KMS-11 (cell line): ENCODE results near the gene PPAT.

Experiments
- H2AFZ ChIP-seq: fragments of 200-600 bp; sonication (generic); 2 replicates; pipeline ENCODE4 v1.6.1; 2016; ENCODE audit warnings: antibody characterized with exemption, mixed run types, low read depth
- H3K27ac ChIP-seq: fragments of 200-600 bp; sonication (generic); 2 replicates; pipeline ENCODE4 v1.6.1; 2016; ENCODE audit warnings: mild to moderate bottlenecking, mixed run types
- H3K27me3 ChIP-seq: fragments of 200-600 bp; sonication (generic); 2 replicates; pipeline ENCODE4 v1.6.1; 2017; ENCODE audit warnings: mild to moderate bottlenecking, low read depth, mixed run types, moderate library complexity; ENCODE audit not compliant: insufficient read depth
- H3K36me3 ChIP-seq: fragments of 200-600 bp; sonication (generic); 2 replicates; pipeline ENCODE4 v1.6.1; 2017; ENCODE audit warnings: mild to moderate bottlenecking, mixed run types; ENCODE audit not compliant: insufficient read depth
- H3K4me1 ChIP-seq: fragments of 200-600 bp; sonication (generic); 2 replicates; pipeline ENCODE4 v1.6.1; 2016; ENCODE audit warnings: mild to moderate bottlenecking, low read depth, mixed run types; ENCODE audit not compliant: poor library complexity, severe bottlenecking
- H3K4me2 ChIP-seq: fragments of 200-600 bp; sonication (generic); 2 replicates; pipeline ENCODE4 v1.7.0; 2016; ENCODE audit warnings: mild to moderate bottlenecking, mixed run types
- H3K4me3 ChIP-seq: fragments of 200-600 bp; sonication (generic); IDR thresholded peaks from 2 replicates; pipeline ENCODE4 v1.6.1; 2017; ENCODE audit warnings: low read depth, low read length, mixed read lengths; ENCODE audit not compliant: insufficient read depth
- H3K79me2 ChIP-seq: fragments of 200-600 bp; sonication (generic); 2 replicates; pipeline ENCODE4 v1.6.1; 2016; ENCODE audit warnings: low read depth, mixed run types; ENCODE audit not compliant: insufficient read depth
- H3K9ac ChIP-seq: fragments of 200-600 bp; sonication (generic); 2 replicates; pipeline ENCODE4 v1.6.1; 2016; ENCODE audit warnings: mild to moderate bottlenecking, mixed run types
- H4K20me1 ChIP-seq: fragments of 200-600 bp; sonication (generic); 2 replicates; pipeline ENCODE4 v1.6.1; 2016; ENCODE audit warnings: mild to moderate bottlenecking, mixed run types; ENCODE audit not compliant: insufficient read depth
- TF ChIP-seq, protein P1 (sequence below): fragments of 200-600 bp; sonication (generic); conservative IDR thresholded peaks from 2 replicates; pipeline ENCODE4 v1.6.1; 2017; ENCODE audit warnings: low read depth, mild to moderate bottlenecking, antibody characterized with exemption, low read length, moderate library complexity, mixed read lengths

The PPAT gene

DNA sequence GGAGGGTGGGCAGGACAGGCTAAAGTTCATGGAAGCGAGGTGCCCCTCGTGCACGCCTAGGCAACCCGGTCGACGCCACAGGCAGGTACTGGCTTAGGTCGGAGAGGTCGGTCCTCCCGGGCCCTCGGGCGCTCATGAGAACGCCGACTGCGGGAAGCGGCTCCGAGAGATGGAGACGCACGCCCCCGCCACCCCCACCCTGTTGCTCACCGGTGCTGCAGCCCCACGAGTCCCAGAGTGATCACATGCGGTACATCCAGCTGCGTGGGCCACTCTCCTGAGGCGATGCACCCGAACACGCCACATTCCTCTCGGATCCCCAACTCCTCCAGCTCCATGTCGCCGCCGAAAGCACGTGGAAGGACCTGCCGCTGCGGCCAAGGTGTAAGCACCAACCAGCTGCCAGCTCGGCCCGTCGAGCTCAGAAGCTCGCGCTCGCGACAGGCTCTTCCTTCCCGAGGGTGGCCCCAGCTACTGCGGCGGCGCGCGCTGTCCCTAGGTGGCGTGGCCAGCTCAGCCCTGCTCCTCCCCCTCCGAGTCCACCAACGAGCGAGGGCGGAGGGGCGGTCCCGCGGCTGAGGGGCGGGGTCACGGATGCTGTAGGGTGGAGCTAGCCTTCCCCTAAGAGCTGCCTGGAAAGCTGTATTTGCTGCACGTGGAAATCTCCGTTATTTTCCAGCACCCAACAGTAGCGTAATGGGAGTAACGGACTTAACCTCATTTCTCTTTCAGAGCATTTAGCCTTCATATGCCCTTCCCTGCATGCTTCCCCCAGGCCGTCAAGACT, at the start of gene PPAT:
Gene PPAT, minus strand, starts transcription at position 476 of the 787 bp plus-strand sequence. Its CDS starts 138 bp downstream, at position 338.
- TF ChIP-seq, protein P1, sequence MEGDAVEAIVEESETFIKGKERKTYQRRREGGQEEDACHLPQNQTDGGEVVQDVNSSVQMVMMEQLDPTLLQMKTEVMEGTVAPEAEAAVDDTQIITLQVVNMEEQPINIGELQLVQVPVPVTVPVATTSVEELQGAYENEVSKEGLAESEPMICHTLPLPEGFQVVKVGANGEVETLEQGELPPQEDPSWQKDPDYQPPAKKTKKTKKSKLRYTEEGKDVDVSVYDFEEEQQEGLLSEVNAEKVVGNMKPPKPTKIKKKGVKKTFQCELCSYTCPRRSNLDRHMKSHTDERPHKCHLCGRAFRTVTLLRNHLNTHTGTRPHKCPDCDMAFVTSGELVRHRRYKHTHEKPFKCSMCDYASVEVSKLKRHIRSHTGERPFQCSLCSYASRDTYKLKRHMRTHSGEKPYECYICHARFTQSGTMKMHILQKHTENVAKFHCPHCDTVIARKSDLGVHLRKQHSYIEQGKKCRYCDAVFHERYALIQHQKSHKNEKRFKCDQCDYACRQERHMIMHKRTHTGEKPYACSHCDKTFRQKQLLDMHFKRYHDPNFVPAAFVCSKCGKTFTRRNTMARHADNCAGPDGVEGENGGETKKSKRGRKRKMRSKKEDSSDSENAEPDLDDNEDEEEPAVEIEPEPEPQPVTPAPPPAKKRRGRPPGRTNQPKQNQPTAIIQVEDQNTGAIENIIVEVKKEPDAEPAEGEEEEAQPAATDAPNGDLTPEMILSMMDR = peak; percentile 28
- H3K4me3 ChIP-seq = peak within 1 kb of the TSS; percentile 54
- H3K36me3 ChIP-seq = peaks cover 4% of the 10 kb centered on the region; the same call in 1 of the 2 replicates
- H3K79me2 ChIP-seq = peaks cover 90% of the 10 kb centered on the region
- peaks cover 42% of the 10 kb centered on the region for H4K20me1 ChIP-seq
- H3K4me1 ChIP-seq = peaks cover 43% of the 10 kb centered on the region
- H2AFZ ChIP-seq = peak within 1 kb of the TSS; percentile 48
- peak within 1 kb of the TSS; percentile 79 for H3K4me2 ChIP-seq
- H3K27me3 ChIP-seq = no peaks in the 10 kb centered on the region
- H3K27ac ChIP-seq = peak within 1 kb of the TSS; percentile 92
- peak within 1 kb of the TSS; percentile 94 for H3K9ac ChIP-seq

DNA sequence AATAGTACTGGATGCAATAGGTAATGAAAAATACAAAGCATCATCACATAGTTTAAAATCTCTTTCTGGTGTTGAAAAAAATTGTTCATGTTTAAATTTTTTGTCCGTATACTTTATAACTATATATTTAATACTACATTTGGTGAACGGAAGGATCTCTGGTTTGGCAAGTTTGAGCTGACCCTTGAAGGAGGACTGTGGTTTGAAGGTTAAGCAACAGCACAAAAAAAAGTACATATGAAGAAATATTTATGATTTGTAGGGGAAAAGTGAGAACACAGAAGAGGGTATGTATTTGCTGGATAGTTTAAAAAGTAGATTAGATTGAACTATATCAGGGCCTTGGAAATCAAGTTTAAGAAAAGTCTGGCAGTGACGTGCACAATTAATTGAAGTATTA, 45.3 kb upstream of the PPAT start:
- peaks cover 4% of the 10 kb centered on the region for H3K4me1 ChIP-seq
- TF ChIP-seq, protein P1 = no peak
- no peak overlapping the region for H3K4me3 ChIP-seq
- H3K9ac ChIP-seq = no peak overlapping the region
- H3K4me2 ChIP-seq = no peak overlapping the region
- H3K27ac ChIP-seq = no peak overlapping the region
- no peaks in the 10 kb centered on the region for H3K27me3 ChIP-seq
- H4K20me1 ChIP-seq = no peaks in the 10 kb centered on the region
- no peaks in the 10 kb centered on the region for H3K79me2 ChIP-seq
- peaks cover 35% of the 10 kb centered on the region for H3K36me3 ChIP-seq
- no peak overlapping the region for H2AFZ ChIP-seq

DNA sequence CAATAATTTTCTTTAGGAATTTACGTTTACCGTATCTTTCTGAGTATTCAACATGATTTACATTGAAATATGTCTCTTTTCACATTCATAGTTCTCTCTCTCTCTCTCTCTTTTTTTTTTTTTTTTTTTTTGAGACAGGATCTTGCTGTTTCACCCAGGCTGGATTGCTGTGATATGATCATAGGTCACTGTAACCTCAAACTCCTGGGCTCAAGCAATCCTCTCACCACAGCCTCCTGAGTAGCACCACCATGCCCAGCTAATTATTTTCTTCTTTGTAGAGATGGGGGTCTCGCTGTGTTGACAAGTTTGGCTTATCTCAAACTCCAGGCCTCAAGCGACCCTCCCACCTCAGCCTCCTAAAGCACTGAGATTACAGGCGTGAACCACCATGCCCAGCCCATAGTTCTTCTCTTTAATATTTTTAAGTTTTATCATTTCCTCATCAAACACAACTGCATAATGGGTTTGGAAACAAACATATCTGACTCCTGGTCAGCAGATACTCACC, 41.8 kb upstream of the PPAT start:
- H3K36me3 ChIP-seq = peaks cover 38% of the 10 kb centered on the region; the same call in 1 of the 2 replicates

DNA sequence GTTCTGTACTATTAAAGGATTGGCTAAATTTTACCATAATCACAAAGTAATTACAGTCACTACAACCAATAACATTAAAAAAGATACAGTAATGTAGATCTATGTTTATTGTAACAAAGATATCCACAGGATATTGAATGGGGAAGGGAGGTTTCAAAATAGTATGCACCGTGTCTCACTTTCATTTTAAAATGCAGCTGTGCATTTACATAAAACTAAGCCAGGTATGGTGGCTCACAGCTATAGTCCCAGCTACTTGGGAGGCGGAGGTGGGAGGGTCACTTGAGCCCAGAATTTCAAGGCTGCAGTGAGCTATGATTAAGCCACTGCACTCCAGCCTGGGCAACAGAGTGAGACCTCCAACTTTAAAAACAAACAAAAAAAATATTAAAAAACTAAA, 40.5 kb upstream of the PPAT start:
- TF ChIP-seq, protein P1 = no peak
- Histone ChIP-seq H3K27me3 (no peaks in the 10 kb centered on the region), H4K20me1 (no peaks in the 10 kb centered on the region), H3K27ac (no peak overlapping the region), H3K36me3 (peaks cover 47% of the 10 kb centered on the region; the same call in 1 of the 2 replicates), H3K4me3 (no peak overlapping the region), H3K4me2 (no peak overlapping the region; the same call in 1 of the 2 replicates), H3K9ac (no peak overlapping the region), H3K4me1 (peaks cover 16% of the 10 kb centered on the region), H3K79me2 (peaks cover 11% of the 10 kb centered on the region; the same call in 1 of the 2 replicates), H2AFZ (no peak overlapping the region)

More for the DNA sequence above, 41.8 kb upstream of the PPAT start:
- Histone ChIP-seq H3K4me3 (no peak overlapping the region), H4K20me1 (no peaks in the 10 kb centered on the region), H2AFZ (no peak overlapping the region), H3K4me2 (no peak overlapping the region), H3K9ac (no peak overlapping the region), H3K4me1 (peaks cover 16% of the 10 kb centered on the region), H3K27ac (no peak overlapping the region), H3K79me2 (no peaks in the 10 kb centered on the region), H3K27me3 (no peaks in the 10 kb centered on the region)
- TF ChIP-seq, protein P1 = no peak
